ENCODE measurements around the gene SNCG. TPM values are rescaled to one million over a fixed set of nuclear protein-coding genes. Genes with fewer than 3 reads are reported as not detected.
"Not testable (repeated sequence)": the region's sequence is repeated elsewhere in the genome, so short reads cannot be mapped to it uniquely, and the experiment has no call there.

Gene SNCG
- total RNA-seq, 1 experiment from 2014 or later, result 5.5 TPM

GRCh38 chr10:86981716-86982115 lies 23.3 kb downstream of the SNCG start:
- Histone ChIP-seq H2BK5ac (ENCODE audit: insufficient read length, low read length) (no peak overlapping the region), H4K91ac (ENCODE audit: insufficient read length, low read depth, low read length) (no peak overlapping the region), H2BK20ac (ENCODE audit: low read depth, low read length, poor library complexity, severe bottlenecking) (no peak overlapping the region), H3K79me1 (ENCODE audit: insufficient read depth, low read depth, low read length, poor library complexity, severe bottlenecking) (no peaks in the 10 kb centered on the region), H3K4me1 (ENCODE audit: insufficient read depth, low read length) (no peaks in the 10 kb centered on the region), H2AFZ (ENCODE audit: low read length) (no peak overlapping the region), H2BK15ac (ENCODE audit: low read depth, low read length) (no peak overlapping the region), H3K23ac (ENCODE audit: insufficient read length, low read depth, low read length) (no peak overlapping the region), H3K9me3 (ENCODE audit: control insufficient read depth, low read depth, low read length) (no peaks in the 10 kb centered on the region), H3K4ac (ENCODE audit: low read depth, low read length) (no peak overlapping the region), H4K20me1 (ENCODE audit: control insufficient read depth, insufficient read depth, insufficient read length) (no peaks in the 10 kb centered on the region), H3K18ac (ENCODE audit: insufficient read length, low read depth, low read length) (no peak overlapping the region), H2BK120ac (ENCODE audit: low read depth, low read length, poor library complexity, severe bottlenecking) (no peak overlapping the region), H3K56ac (ENCODE audit: insufficient read length, low read depth, low read length) (no peak overlapping the region), H2AK5ac (ENCODE audit: insufficient read length, low read length) (no peak overlapping the region), H3T11ph (ENCODE audit: low read length) (no peak overlapping the region), H3K4me2 (ENCODE audit: insufficient read depth, insufficient read length, low read length) (no peak overlapping the region), H4K5ac (ENCODE audit: insufficient read length, low read depth, low read length) (no peak overlapping the region), H3K9ac (ENCODE audit: extremely low read depth, insufficient read length, low read length) (no peak overlapping the region), H3K79me2 (ENCODE audit: insufficient read depth, low read length) (no peaks in the 10 kb centered on the region), H2BK12ac (ENCODE audit: insufficient read length, low read depth, low read length) (no peak overlapping the region), H4K8ac (replicated peaks; ENCODE audit: insufficient read length, low read depth, low read length) (no peak overlapping the region), H3K27ac (ENCODE audit: insufficient read length, low read depth, low read length) (no peak overlapping the region), H3K23me2 (ENCODE audit: insufficient read length, low read depth, low read length, poor library complexity, severe bottlenecking) (no peaks in the 10 kb centered on the region), H3K27me3 (ENCODE audit: insufficient read depth, low read length) (no peaks in the 10 kb centered on the region), H3K14ac (ENCODE audit: insufficient read depth, low read length) (no peak overlapping the region)
- no peak overlapping the region for H3K4me3 Mint-ChIP-seq
- peaks cover 15% of the 10 kb centered on the region in 2 experiments for H3K4me1 Mint-ChIP-seq
- TF ChIP-seq, protein P1, sequence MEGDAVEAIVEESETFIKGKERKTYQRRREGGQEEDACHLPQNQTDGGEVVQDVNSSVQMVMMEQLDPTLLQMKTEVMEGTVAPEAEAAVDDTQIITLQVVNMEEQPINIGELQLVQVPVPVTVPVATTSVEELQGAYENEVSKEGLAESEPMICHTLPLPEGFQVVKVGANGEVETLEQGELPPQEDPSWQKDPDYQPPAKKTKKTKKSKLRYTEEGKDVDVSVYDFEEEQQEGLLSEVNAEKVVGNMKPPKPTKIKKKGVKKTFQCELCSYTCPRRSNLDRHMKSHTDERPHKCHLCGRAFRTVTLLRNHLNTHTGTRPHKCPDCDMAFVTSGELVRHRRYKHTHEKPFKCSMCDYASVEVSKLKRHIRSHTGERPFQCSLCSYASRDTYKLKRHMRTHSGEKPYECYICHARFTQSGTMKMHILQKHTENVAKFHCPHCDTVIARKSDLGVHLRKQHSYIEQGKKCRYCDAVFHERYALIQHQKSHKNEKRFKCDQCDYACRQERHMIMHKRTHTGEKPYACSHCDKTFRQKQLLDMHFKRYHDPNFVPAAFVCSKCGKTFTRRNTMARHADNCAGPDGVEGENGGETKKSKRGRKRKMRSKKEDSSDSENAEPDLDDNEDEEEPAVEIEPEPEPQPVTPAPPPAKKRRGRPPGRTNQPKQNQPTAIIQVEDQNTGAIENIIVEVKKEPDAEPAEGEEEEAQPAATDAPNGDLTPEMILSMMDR (conservative IDR thresholded peaks at IDR 0.05), result no peak
- peaks cover 1% of the 10 kb centered on the region for H3K27me3 Mint-ChIP-seq (ENCODE audit: low read depth)
- H3K36me3 Mint-ChIP-seq (ENCODE audit: insufficient read depth in 1 of 3, low read depth in 3 of 3), result no peaks in the 10 kb centered on the region
- H3K27ac Mint-ChIP-seq, result no peak overlapping the region
- WGBS (ENCODE audit: extremely low coverage, insufficient read length, low lambda C conversion rate), result no CpG with 5 or more reads among the region's 5 CpGs
- H3K9me3 Mint-ChIP-seq, result no peaks in the 10 kb centered on the region
- DNase-seq, result no peak

GRCh38 chr10:86984498-86984897 lies 26.1 kb downstream of the SNCG start:
- H2AK5ac ChIP-seq (ENCODE audit: insufficient read length, low read length); H3K27ac Mint-ChIP-seq; H3K9me3 Mint-ChIP-seq; H4K8ac ChIP-seq (replicated peaks; ENCODE audit: insufficient read length, low read depth, low read length); H3K27me3 ChIP-seq (ENCODE audit: insufficient read depth, low read length); H3K4me1 ChIP-seq (ENCODE audit: insufficient read depth, low read length); H4K5ac ChIP-seq (ENCODE audit: insufficient read length, low read depth, low read length); H4K20me1 ChIP-seq (ENCODE audit: control insufficient read depth, insufficient read depth, insufficient read length); H3K14ac ChIP-seq (ENCODE audit: insufficient read depth, low read length); H3K36me3 Mint-ChIP-seq (ENCODE audit: insufficient read depth in 1 of 3, low read depth in 3 of 3); H3K9ac ChIP-seq (ENCODE audit: extremely low read depth, insufficient read length, low read length); H3K56ac ChIP-seq (ENCODE audit: insufficient read length, low read depth, low read length); H3K79me2 ChIP-seq (ENCODE audit: insufficient read depth, low read length); H3K23me2 ChIP-seq (ENCODE audit: insufficient read length, low read depth, low read length, poor library complexity, severe bottlenecking); H4K91ac ChIP-seq (ENCODE audit: insufficient read length, low read depth, low read length); H2BK5ac ChIP-seq (ENCODE audit: insufficient read length, low read length); DNase-seq; H3K23ac ChIP-seq (ENCODE audit: insufficient read length, low read depth, low read length); H3K27me3 Mint-ChIP-seq (ENCODE audit: low read depth); H3K4ac ChIP-seq (ENCODE audit: low read depth, low read length); H3K27ac ChIP-seq (ENCODE audit: insufficient read length, low read depth, low read length); H3T11ph ChIP-seq (ENCODE audit: low read length); H2AFZ ChIP-seq (ENCODE audit: low read length); H2BK15ac ChIP-seq (ENCODE audit: low read depth, low read length); H3K9me3 ChIP-seq (ENCODE audit: control insufficient read depth, low read depth, low read length); H2BK12ac ChIP-seq (ENCODE audit: insufficient read length, low read depth, low read length); H2BK120ac ChIP-seq (ENCODE audit: low read depth, low read length, poor library complexity, severe bottlenecking); H3K4me2 ChIP-seq (ENCODE audit: insufficient read depth, insufficient read length, low read length); H2BK20ac ChIP-seq (ENCODE audit: low read depth, low read length, poor library complexity, severe bottlenecking); H3K4me3 Mint-ChIP-seq; H3K18ac ChIP-seq (ENCODE audit: insufficient read length, low read depth, low read length); H3K79me1 ChIP-seq (ENCODE audit: insufficient read depth, low read depth, low read length, poor library complexity, severe bottlenecking): not testable (repeated sequence)
- no CpG with 5 or more reads among the region's 4 CpGs for WGBS (ENCODE audit: extremely low coverage, insufficient read length, low lambda C conversion rate)
- peaks cover 9 to 15% of the 10 kb centered on the region in 2 experiments for H3K4me1 Mint-ChIP-seq
